Pancreas (tissue), 10 donors: ENCODE data around the gene ACTN2. TPM values are rescaled to one million over a fixed set of nuclear protein-coding genes. Genes with fewer than 3 reads are reported as not detected.
A peak's percentile ranks its signal among the peaks of the same experiment; 100 is the strongest.

ENCODE experiments used
- ATAC-seq, 4 donors: fragments of 200-7000 bp; cut with Tn5 transposase; one replicate each; pipeline versions ENCODE4 v1.8.0 to v1.9.1; 2020; ENCODE audit warnings: mild to moderate bottlenecking in 4 of 4, moderate library complexity in 4 of 4
- DNase-seq, 6 donors: peaks; one replicate each; pipeline ENCODE4 v3.0.0-alpha.2; 2020
- FAIRE-seq: peaks from 2 replicates; lab custom pipeline; 2012; peaks lifted over from hg19 to GRCh38; lab: Jason Lieb, UNC
- H3K27ac ChIP-seq, 4 donors: fragments of 200-600 bp; sonication (generic); 1 replicate in 3 of 4; 2 replicates in 1 of 4; pipeline versions ENCODE4 v1.5.0 to v1.8.0; 2020
- H3K27me3 ChIP-seq, 4 donors: fragments of 200-600 bp; one replicate each; pipeline ENCODE4 v1.8.0; 2021
- H3K36me3 ChIP-seq, 3 donors: fragments of 200-600 bp; sonication (generic) in 1 of 3; one replicate each; pipeline versions ENCODE4 v1.5.0 to v1.8.0; 2020 to 2021
- H3K4me1 ChIP-seq, 3 donors: fragments of 200-600 bp; one replicate each; pipeline ENCODE4 v1.8.0; 2021
- H3K4me3 ChIP-seq, 4 donors: fragments of 200-600 bp; sonication (generic) in 2 of 4; one replicate each; pipeline versions ENCODE4 v1.5.0 to v1.8.0; 2020 to 2021
- H3K9me3 ChIP-seq, 4 donors: fragments of 200-600 bp; one replicate each; pipeline ENCODE4 v1.8.0; 2021
- CTCF ChIP-seq, 4 donors: fragments of 200-600 bp; sonication (generic) in 3 of 4; IDR thresholded peaks; one replicate each; pipeline versions ENCODE4 v1.5.0 to v1.8.0; 2021; ENCODE audit warnings: antibody characterized with exemption in 4 of 4
- WGBS, 2 donors: extraction: QIAGEN DNeasy Blood & Tissue Kit; methylation state at CpG; one replicate each; pipeline ENCODE4 v1.1.7; 2013; 5-methylcytosine and 5-hydroxymethylcytosine counted together
- intact Hi-C, 3 donors: fragments of 100-400 bp; cut with DNase I; formaldehyde crosslinking; loops; one replicate each; pipeline versions ENCODE4 v1.11.1 to v1.14.2; 2022
- polyA plus RNA-seq, 2 donors: library from polyadenylated mRNA; stranded (reverse); fragments of 200-250 nt; gene quantifications; one replicate each; pipeline ENCODE4 v1.2.3, GENCODE V29; 2013
- total RNA-seq, 6 donors: library from RNA; stranded (reverse); fragmentation: NEBNext Ultra II Directional in 4 of 6; extraction: Animal tissue kit (Norgen Biotek cat#: 25700) in 4 of 6; gene quantifications; one replicate each; pipeline versions ENCODE4 v1.2.1 to v1.2.4, GENCODE V29; 2021 to 2023
- donor health status: healthy with polysubstance abuse.
- donor health status: DM: no; HTN: no; CAD: no; lungs with moderate emphysema.
- donor health status: DM: no; HTN: no; CAD: no.
- donor health status: control.
- donor health status: control.
- donor health status: Bipolar disorder and iron deficiency.
- donor health status: DM: yes; HTN: yes; CAD: no.
- donor health status: DM: no; HTN: no; CAD: no.
- donor health status: DM: no; HTN: no; CAD: no.
- donor health status: DM: yes; HTN: yes; CAD: no.

Gene ACTN2
- total and polyA plus RNA-seq, 8 donors: 0.95 to 4.6 (median 1.5) TPM

GRCh38 chr1:236800623-236801022 is 114.3 kb downstream of the ACTN2 start:
- intact Hi-C loops: no loop called here
- DNase-seq: no peak
- no peak for TF ChIP-seq CTCF (IDR thresholded peaks at IDR 0.05)
- Histone ChIP-seq H3K4me3 (no peak overlapping the region), H3K4me1 (peaks cover 26 to 29% (median 27%) of the 10 kb centered on the region in 3 donors), H3K36me3 (peaks cover 0 to 7% (median 0%) of the 10 kb centered on the region in 3 donors), H3K27me3 (no peaks in the 10 kb centered on the region), H3K9me3 (no peaks in the 10 kb centered on the region), H3K27ac (no peak overlapping the region)
- ATAC-seq: no peak
- no peak for FAIRE-seq

- intact Hi-C loops: no loop called here
- no peak for FAIRE-seq
- no peak for DNase-seq
- H3K27me3 ChIP-seq: no peaks in the 10 kb centered on the region
- H3K27ac ChIP-seq: no peak overlapping the region
- H3K36me3 ChIP-seq: peaks cover 0 to 7% (median 0%) of the 10 kb centered on the region in 3 donors
- H3K4me1 ChIP-seq: peaks cover 20 to 31% (median 26%) of the 10 kb centered on the region in 3 donors
- no peak for ATAC-seq
- WGBS, 2 donors: 52 to 90% methylated on average over 3 of the region's 3 CpGs
- no peaks in the 10 kb centered on the region for H3K9me3 ChIP-seq
- TF ChIP-seq CTCF (IDR thresholded peaks at IDR 0.05): no peak
- H3K4me3 ChIP-seq: no peak overlapping the region
Measured at GRCh38 chr1:236802264-236802663, 116.0 kb downstream of the ACTN2 start.

GRCh38 chr1:236806634-236807033 is 120.3 kb downstream of the ACTN2 start:
- no peaks in the 10 kb centered on the region for H3K27me3 ChIP-seq
- no peak overlapping the region for H3K27ac ChIP-seq
- H3K4me1 ChIP-seq: peaks cover 23 to 32% (median 26%) of the 10 kb centered on the region in 3 donors
- intact Hi-C loops: no loop called here
- ATAC-seq: no peak
- H3K4me3 ChIP-seq: no peak overlapping the region
- 85 to 91% methylated on average over 2 of the region's 2 CpGs for WGBS, 2 donors
- FAIRE-seq: no peak
- H3K36me3 ChIP-seq: peaks cover 0 to 22% (median 13%) of the 10 kb centered on the region in 3 donors
- H3K9me3 ChIP-seq: no peaks in the 10 kb centered on the region
- DNase-seq: no peak
- no peak for TF ChIP-seq CTCF (IDR thresholded peaks at IDR 0.05)

- H3K4me3 ChIP-seq: no peak overlapping the region
- 34 to 43% methylated on average over 2 of the region's 2 CpGs for WGBS, 2 donors
- H3K9me3 ChIP-seq: no peaks in the 10 kb centered on the region
- H3K36me3 ChIP-seq: peaks cover 0 to 26% (median 13%) of the 10 kb centered on the region in 3 donors
- intact Hi-C loops: no loop called here
- H3K27ac ChIP-seq: peak overlapping the region; percentile 6 to 67 (median 25)
- no peaks in the 10 kb centered on the region for H3K27me3 ChIP-seq
- peaks cover 23 to 31% (median 29%) of the 10 kb centered on the region in 3 donors for H3K4me1 ChIP-seq
- TF ChIP-seq CTCF (IDR thresholded peaks at IDR 0.05): no peak
- peak; percentile 39 to 80 (median 66) for ATAC-seq
- no peak for FAIRE-seq
- no peak for DNase-seq
Measured at GRCh38 chr1:236808005-236808404, 121.7 kb downstream of the ACTN2 start.

DNA sequence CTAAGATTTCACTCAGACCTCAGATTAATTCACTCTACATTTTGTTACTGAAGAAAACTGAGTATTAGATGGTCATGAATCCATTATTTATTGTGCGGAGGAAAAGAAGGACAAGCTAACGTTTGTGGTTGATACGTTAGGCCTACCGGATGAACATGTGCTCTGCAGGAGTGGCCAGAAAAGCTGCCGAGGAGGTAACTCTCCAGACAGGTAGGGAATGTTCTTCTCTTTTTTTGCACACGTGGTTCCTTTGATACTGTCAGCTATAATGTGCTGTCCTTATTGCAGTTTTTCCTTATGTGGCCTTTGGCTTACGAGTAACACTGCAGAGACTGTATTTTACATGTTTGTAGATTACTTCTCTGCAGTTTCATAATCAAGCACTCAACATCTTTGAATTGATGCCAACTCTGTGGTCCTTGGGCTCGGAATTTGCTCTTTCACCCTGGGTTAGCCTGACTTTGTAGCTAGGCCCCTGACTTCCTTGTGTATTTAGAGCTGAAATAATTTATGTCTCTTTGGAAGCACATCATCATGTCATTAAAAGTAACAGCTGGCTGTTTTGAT is 122.3 kb downstream of the ACTN2 start:
- no peak for TF ChIP-seq CTCF (IDR thresholded peaks at IDR 0.05)
- 41 to 44% methylated on average over 8 of the region's 8 CpGs for WGBS, 2 donors
- FAIRE-seq: no peak
- peak; percentile 43 to 61 (median 56) for ATAC-seq
- H3K27me3 ChIP-seq: no peaks in the 10 kb centered on the region
- H3K9me3 ChIP-seq: no peaks in the 10 kb centered on the region
- H3K27ac ChIP-seq: peak overlapping the region; percentile 6 to 67 (median 25)
- peaks cover 0 to 25% (median 16%) of the 10 kb centered on the region in 3 donors for H3K36me3 ChIP-seq
- no peak overlapping the region for H3K4me3 ChIP-seq
- intact Hi-C loops: no loop called here
- peaks cover 23 to 31% (median 30%) of the 10 kb centered on the region in 3 donors for H3K4me1 ChIP-seq
- no peak for DNase-seq
